ENCODE measurements around the gene SSR4. TPM values are rescaled to one million over a fixed set of nuclear protein-coding genes. Genes with fewer than 3 reads are reported as not detected.

SSR4 gene
- total and polyA plus RNA-seq, 10 of the 15 experiments (the other 5 are each of a cell fraction or from before 2014, with no cell fraction given): 151 to 521 (median 310) TPM

- TF ChIP-seq ZBED1 (IDR thresholded peaks at IDR 0.05; ENCODE audit: borderline replicate concordance) (no peak), CHD2 (IDR thresholded peaks at IDR 0.05; ENCODE audit: borderline replicate concordance, low read depth, low read length) (no peak), LARP7 (IDR thresholded peaks at IDR 0.05) (peak; percentile 37; the same call in 1 of the 2 replicates), RAD21 (IDR thresholded peaks at IDR 0.05; ENCODE audit: insufficient read depth, low read depth, low read length) (peak; percentile 85), HCFC1 (IDR thresholded peaks at IDR 0.05; ENCODE audit: low read length) (no peak), EGR1 (IDR thresholded peaks at IDR 0.05; ENCODE audit: borderline replicate concordance in 1 of 2, low read depth in 2 of 2, low read length in 2 of 2) (no peak), E2F4 (IDR thresholded peaks at IDR 0.05; ENCODE audit: low read depth, low read length) (no peak), SMC3 (IDR thresholded peaks at IDR 0.05; ENCODE audit: borderline replicate concordance, low read length) (peak; percentile 83), EZH2 (IDR thresholded peaks at IDR 0.05; ENCODE audit: borderline replicate concordance, control insufficient read depth, low read depth, low read length) (no peak), NR2F1 (conservative IDR thresholded peaks at IDR 0.05) (no peak), RFX5 (IDR thresholded peaks at IDR 0.05; ENCODE audit: low read depth, low read length) (no peak), SKIL (IDR thresholded peaks at IDR 0.05; ENCODE audit: low read depth, poor library complexity, severe bottlenecking) (no peak), SMARCA5 (IDR thresholded peaks at IDR 0.05) (0 out of 2 replicates have a peak, but pooled peaks have one; percentile 32), CBX3 (IDR thresholded peaks at IDR 0.05; ENCODE audit: borderline replicate concordance, low read depth) (no peak), HDGF (IDR thresholded peaks at IDR 0.05) (no peak), RB1 (IDR thresholded peaks at IDR 0.05; ENCODE audit: borderline replicate concordance) (no peak), KLF5 (IDR thresholded peaks at IDR 0.05; ENCODE audit: partially characterized antibody) (no peak)
Observed at GRCh38 chrX:153763989-153764755, 30.3 kb upstream of the SSR4 start, which contains the start of gene PLXNB3 (continued).

Data from GM12878 (cell line).